A549 (cell line): ENCODE data around the gene GATA3. TPM values are rescaled to one million over a fixed set of nuclear protein-coding genes. Genes with fewer than 3 reads are reported as not detected.
"Not testable (repeated sequence)": the region's sequence is repeated elsewhere in the genome, so short reads cannot be mapped to it uniquely, and the experiment has no call there.

Experiments
- ATAC-seq, 2 experiments: fragments of 200-7000 bp in 1 of 2; fragments of >200 bp in 1 of 2; cut with Nextera tagmentation in 1 of 2; cut with Tn5 transposase in 1 of 2; 3 replicates each; pipeline versions ENCODE4 v1.8.0 to v1.9.1; 2018 to 2020; ENCODE audit warnings: mild to moderate bottlenecking in 1 of 2, moderate library complexity in 1 of 2
- CTCF ChIA-PET: fragments of 300-600 bp; sonication (Branson Sonifier 250); formaldehyde crosslinking; extraction: SDS; loops from one replicate; lab custom pipeline; 2021; ENCODE audit warnings: antibody characterized with exemption, inconsistent platforms; lab: Yijun Ruan, JAX
- POLR2A ChIA-PET: fragments of 350-600 bp; formaldehyde crosslinking; extraction: SDS; loops from one replicate; lab custom pipeline; 2021; ENCODE audit warnings: antibody characterized with exemption, inconsistent platforms; lab: Yijun Ruan, JAX
- DNase-seq, 2 experiments: peaks; one replicate each; pipeline versions ENCODE4 v3.0.0 to v3.0.0-alpha.2; 2011 to 2016; ENCODE audit warnings: low read depth in 1 of 2, low spot score in 1 of 2
- FAIRE-seq: peaks from 2 replicates; lab custom pipeline; 2011; peaks lifted over from hg19 to GRCh38; lab: Jason Lieb, UNC
- H3K27ac ChIP-seq, 2 experiments: fragments of >200 bp; sonication (Bioruptor Twin); formaldehyde crosslinking; 3 replicates each; pipeline ENCODE4 v1.5.1; 2016 to 2017
- H3K4me1 ChIP-seq: fragments of >200 bp; sonication (Bioruptor Twin); formaldehyde crosslinking; 3 replicates; pipeline ENCODE4 v1.6.1; 2016
- H3K4me2 ChIP-seq: fragments of >200 bp; sonication (Bioruptor Twin); formaldehyde crosslinking; 3 replicates; pipeline ENCODE4 v1.6.1; 2016
- H3K4me3 ChIP-seq: fragments of >200 bp; sonication (Bioruptor Twin); formaldehyde crosslinking; 3 replicates; pipeline ENCODE4 v1.5.1; 2016
- H3K9me3 ChIP-seq: fragments of >200 bp; sonication (Bioruptor Twin); formaldehyde crosslinking; 3 replicates; pipeline ENCODE4 v1.6.1; 2016
- ATOH8 ChIP-seq: fragments of 250-450 bp; sonication (Bioruptor Pico); IDR thresholded peaks from 2 replicates; pipeline ENCODE4 v1.5.0; 2020; ENCODE audit warnings: low read depth, mild to moderate bottlenecking, moderate library complexity
- BHLHE40 ChIP-seq: IDR thresholded peaks from 2 replicates; pipeline ENCODE4 v1.6.1; 2012; ENCODE audit warnings: low read depth, low read length, inconsistent platforms
- CBX2 ChIP-seq: fragments of 200-600 bp; sonication (generic); IDR thresholded peaks from 2 replicates; pipeline ENCODE4 v1.6.1; 2016; ENCODE audit warnings: low read depth, mild to moderate bottlenecking, borderline replicate concordance
- CBX8 ChIP-seq: fragments of 200-600 bp; sonication (generic); IDR thresholded peaks from 2 replicates; pipeline ENCODE4 v1.6.1; 2016
- CEBPB ChIP-seq, 2 experiments: fragments of >200 bp in 1 of 2; sonication (Bioruptor Twin) in 1 of 2; formaldehyde crosslinking in 1 of 2; IDR thresholded peaks; 2 replicates each; pipeline ENCODE4 v1.6.1; 2012 to 2016
- CHD4 ChIP-seq: fragments of 200-600 bp; sonication (generic); IDR thresholded peaks from 2 replicates; pipeline ENCODE4 v1.6.1; 2016; ENCODE audit warnings: antibody characterized with exemption, mild to moderate bottlenecking, borderline replicate concordance
- CTCF ChIP-seq: fragments of >200 bp; sonication (Bioruptor Twin); formaldehyde crosslinking; IDR thresholded peaks from 3 replicates; pipeline ENCODE4 v1.5.1; 2016
- EHF ChIP-seq: fragments of 250-450 bp; sonication (Bioruptor Pico); IDR thresholded peaks from 2 replicates; pipeline ENCODE4 v1.5.0; 2020; ENCODE audit warnings: mild to moderate bottlenecking
- EHMT2 ChIP-seq: fragments of 200-600 bp; sonication (generic); IDR thresholded peaks from 2 replicates; pipeline ENCODE4 v1.6.1; 2016; ENCODE audit warnings: antibody characterized with exemption, low read depth, mild to moderate bottlenecking, moderate library complexity
- FOSB ChIP-seq: fragments of 250-450 bp; sonication (Bioruptor Pico); IDR thresholded peaks from 2 replicates; pipeline ENCODE4 v1.5.0; 2020; ENCODE audit warnings: mild to moderate bottlenecking, moderate library complexity
- HOXB13 ChIP-seq: fragments of 250-450 bp; sonication (Bioruptor Pico); IDR thresholded peaks from 2 replicates; pipeline ENCODE4 v1.5.0; 2020; ENCODE audit warnings: low read depth, mild to moderate bottlenecking, moderate library complexity
- HOXB5 ChIP-seq: fragments of 250-450 bp; sonication (Bioruptor Pico); IDR thresholded peaks from 2 replicates; pipeline ENCODE4 v1.5.0; 2020; ENCODE audit warnings: mild to moderate bottlenecking, moderate library complexity
- JUN ChIP-seq, 2 experiments: fragments of >200 bp; sonication (Bioruptor Twin); formaldehyde crosslinking; IDR thresholded peaks; 2 replicates in 1 of 2; 3 replicates in 1 of 2; pipeline ENCODE4 v1.6.1; 2016 to 2017
- KDM1A ChIP-seq: fragments of 200-600 bp; sonication (generic); IDR thresholded peaks from 2 replicates; pipeline ENCODE4 v1.6.1; 2016; ENCODE audit warnings: low read depth, mild to moderate bottlenecking
- MAZ ChIP-seq: fragments of 150-350 bp; IDR thresholded peaks from 2 replicates; pipeline ENCODE4 v1.6.1; 2014; ENCODE audit warnings: antibody characterized with exemption, low read depth, low read length, borderline replicate concordance
- NFE2L2 ChIP-seq: fragments of 150-350 bp; conservative IDR thresholded peaks from 2 replicates; pipeline ENCODE4 v1.6.1; 2014; ENCODE audit warnings: low read length
- REST ChIP-seq: fragments of 200-600 bp; sonication (generic); IDR thresholded peaks from 2 replicates; pipeline ENCODE4 v1.6.1; 2016; ENCODE audit warnings: antibody characterized with exemption, mild to moderate bottlenecking, moderate library complexity
- RNF2 ChIP-seq: fragments of 200-600 bp; sonication (generic); IDR thresholded peaks from 2 replicates; pipeline ENCODE4 v1.6.1; 2016; ENCODE audit warnings: low read depth, mild to moderate bottlenecking, antibody characterized with exemption, moderate library complexity, borderline replicate concordance
- SMC3 ChIP-seq: fragments of >200 bp; sonication (Bioruptor Twin); formaldehyde crosslinking; IDR thresholded peaks from 3 replicates; pipeline ENCODE4 v1.6.1; 2018; ENCODE audit warnings: inconsistent platforms
- ZSCAN20 ChIP-seq: fragments of 250-450 bp; sonication (Bioruptor Pico); IDR thresholded peaks from 2 replicates; pipeline ENCODE4 v1.8.0; 2022; ENCODE audit warnings: mild to moderate bottlenecking, moderate library complexity
- WGBS: methylation state at CpG from one replicate; pipeline ENCODE4 v1.1.6; 2017; ENCODE audit errors: missing lambda C conversion rate; 5-methylcytosine and 5-hydroxymethylcytosine counted together
- polyA plus RNA-seq, 4 experiments: library from polyadenylated mRNA; depleted of rRNA in 3 of 4; stranded (reverse); fragments of >200 nt; fragmentation: RNase III in 1 of 4; extraction: RNeasy Plus Mini Kit Qiagen cat#74134 plus additional on column Dnase treatment in 1 of 4; gene quantifications; 2 replicates in 3 of 4; 3 replicates in 1 of 4; pipeline ENCODE4 v1.2.3, GENCODE V29; 2011 to 2017
- TF ChIP-seq, protein P1 (sequence below): IDR thresholded peaks from 2 replicates; pipeline ENCODE4 v1.6.1; 2012; ENCODE audit warnings: low read depth, borderline replicate concordance

Gene GATA3
- polyA plus RNA-seq, 2 of the 4 experiments (the other 2 are of a cell fraction): 1.3 to 3.5 TPM

DNA sequence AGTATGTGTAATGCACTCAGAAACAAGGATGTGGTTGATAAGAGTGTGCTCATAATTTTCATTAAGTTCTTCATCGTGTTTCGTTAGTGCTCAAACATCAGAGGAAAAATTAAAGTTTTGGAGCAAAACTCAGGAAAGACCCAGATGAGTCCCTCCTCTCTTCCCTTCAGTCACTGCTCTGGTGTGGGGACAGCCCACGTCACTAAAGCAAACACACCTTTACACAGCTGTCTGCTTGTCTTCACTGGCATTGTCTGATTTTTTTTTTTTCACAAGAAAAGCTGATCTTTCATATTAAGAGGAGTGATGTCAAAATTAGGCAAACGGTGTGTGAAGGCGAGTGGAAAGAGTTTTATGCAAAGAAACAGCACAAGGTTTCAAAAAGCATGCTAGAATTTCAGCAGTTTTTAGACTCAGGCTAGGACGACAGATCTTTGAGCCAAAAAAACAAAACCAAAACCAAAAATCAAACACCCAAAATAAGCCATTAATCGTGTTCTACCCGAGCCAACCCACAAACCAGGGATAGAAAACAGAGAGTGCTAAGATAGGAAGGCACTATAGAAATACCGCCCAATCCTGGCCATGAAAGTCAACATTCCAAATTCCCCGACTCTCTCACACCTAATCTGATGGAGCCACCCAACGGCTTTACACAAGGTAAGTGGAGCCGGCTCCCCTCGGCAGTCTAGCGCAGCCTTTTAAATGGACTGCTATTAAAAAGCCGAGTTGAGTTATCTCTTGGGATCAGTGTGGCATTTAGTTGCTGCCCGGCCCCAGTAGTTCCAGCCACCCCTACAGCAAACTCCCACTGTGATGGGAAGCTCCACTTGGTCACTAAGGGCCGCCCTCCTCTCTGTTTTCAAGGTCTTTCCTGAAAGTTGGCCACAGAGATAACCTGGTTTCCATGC, 27.9 kb upstream of the GATA3 start:
- H3K4me2 ChIP-seq: peak overlapping the region; percentile 48
- H3K9me3 ChIP-seq: no peaks in the 10 kb centered on the region
- ATAC-seq: peak; percentile 43 to 61; a peak in 4 of 6 replicates
- H3K27ac ChIP-seq: no peak overlapping the region
- H3K4me1 ChIP-seq: no peaks in the 10 kb centered on the region
- TF ChIP-seq SMC3 (no peak), KDM1A (no peak), CBX8 (no peak)
- TF ChIP-seq, protein P1, sequence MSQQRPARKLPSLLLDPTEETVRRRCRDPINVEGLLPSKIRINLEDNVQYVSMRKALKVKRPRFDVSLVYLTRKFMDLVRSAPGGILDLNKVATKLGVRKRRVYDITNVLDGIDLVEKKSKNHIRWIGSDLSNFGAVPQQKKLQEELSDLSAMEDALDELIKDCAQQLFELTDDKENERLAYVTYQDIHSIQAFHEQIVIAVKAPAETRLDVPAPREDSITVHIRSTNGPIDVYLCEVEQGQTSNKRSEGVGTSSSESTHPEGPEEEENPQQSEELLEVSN: no peak
- ChIA-PET CTCF (interaction anchor here (0.5 to 0.6 kb wide), 2 partner anchors 17 to 267 kb away, joined by 3 read pairs; no protein-coding TSS in a partner anchor), POLR2A (no interaction called here)
- H3K4me3 ChIP-seq: 0 out of 3 replicates have a peak overlapping the region, but pooled peaks have one; percentile 18
- no peak for DNase-seq
- FAIRE-seq: no peak
- 49% methylated on average over 17 of the region's 17 CpGs for WGBS

DNA sequence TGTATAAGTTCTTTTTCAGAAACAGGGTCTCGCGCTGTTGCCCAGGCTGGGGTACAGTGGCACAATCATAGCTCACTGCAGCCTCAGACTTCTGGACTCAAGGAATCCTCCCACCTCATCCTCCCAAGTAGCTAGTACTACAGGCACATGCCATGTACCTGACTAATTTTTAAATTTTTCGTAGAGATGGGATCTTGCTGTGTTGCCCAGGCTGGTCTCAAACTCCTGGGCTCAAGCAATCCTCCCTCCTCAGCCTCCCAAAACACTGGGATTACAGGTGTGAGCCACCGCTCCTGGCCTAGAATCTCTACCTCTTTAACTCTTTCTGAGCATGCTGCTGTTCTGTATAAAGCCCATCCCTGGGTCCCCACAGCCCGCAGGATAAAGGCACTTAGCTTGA, 23.3 kb upstream of the GATA3 start:
- H3K4me1 ChIP-seq, H3K4me2 ChIP-seq, FAIRE-seq, POLR2A ChIA-PET, H3K27ac ChIP-seq, H3K9me3 ChIP-seq, H3K4me3 ChIP-seq, DNase-seq, CTCF ChIA-PET, ATAC-seq: not testable (repeated sequence)
- WGBS: 61% methylated on average over 5 of the region's 5 CpGs

GRCh38 chr10:8032558-8032957, 21.9 kb upstream of the GATA3 start:
- DNase-seq (no peak), ATAC-seq (no peak), FAIRE-seq (no peak)
- POLR2A ChIA-PET: no interaction called here
- Histone ChIP-seq H3K4me2 (no peak overlapping the region), H3K27ac (no peak overlapping the region), H3K9me3 (no peaks in the 10 kb centered on the region), H3K4me3 (no peak overlapping the region), H3K4me1 (peaks cover 11% of the 10 kb centered on the region; the same call in 1 of the 3 replicates)
- 69% methylated on average over 7 of the region's 7 CpGs for WGBS
- CTCF ChIA-PET: interaction anchor here (0.5 to 1.6 kb wide), 3 partner anchors 21 to 554 kb away, joined by 3 to 4 read pairs (median 3); no protein-coding TSS in a partner anchor
- no peak for TF ChIP-seq ATOH8 (CRISPR knock-in tag)
- no peak for TF ChIP-seq EHMT2
- no peak for TF ChIP-seq BHLHE40
- no peak for TF ChIP-seq CTCF
- no peak for TF ChIP-seq REST
- TF ChIP-seq NFE2L2: no peak
- TF ChIP-seq HOXB13 (CRISPR knock-in tag): no peak
- TF ChIP-seq ZSCAN20 (CRISPR knock-in tag): no peak
- no peak for TF ChIP-seq FOSB
- no peak for TF ChIP-seq CBX2
- no peak for TF ChIP-seq EHF (CRISPR knock-in tag)
- no peak for TF ChIP-seq HOXB5 (CRISPR knock-in tag)
- TF ChIP-seq JUN (IDR thresholded peaks at IDR 0.05): no peak
- TF ChIP-seq MAZ: no peak
- no peak for TF ChIP-seq CEBPB (IDR thresholded peaks at IDR 0.05)
- TF ChIP-seq RNF2: no peak
- no peak for TF ChIP-seq CHD4
